Measurements from ENCODE around the gene FREM1. TPM values are rescaled to one million over a fixed set of nuclear protein-coding genes. Genes with fewer than 3 reads are reported as not detected.

Gene FREM1
- total and polyA plus RNA-seq, 10 donors, result 0.07 to 4.3 (median 0.54) TPM; not detected in 1

DNA sequence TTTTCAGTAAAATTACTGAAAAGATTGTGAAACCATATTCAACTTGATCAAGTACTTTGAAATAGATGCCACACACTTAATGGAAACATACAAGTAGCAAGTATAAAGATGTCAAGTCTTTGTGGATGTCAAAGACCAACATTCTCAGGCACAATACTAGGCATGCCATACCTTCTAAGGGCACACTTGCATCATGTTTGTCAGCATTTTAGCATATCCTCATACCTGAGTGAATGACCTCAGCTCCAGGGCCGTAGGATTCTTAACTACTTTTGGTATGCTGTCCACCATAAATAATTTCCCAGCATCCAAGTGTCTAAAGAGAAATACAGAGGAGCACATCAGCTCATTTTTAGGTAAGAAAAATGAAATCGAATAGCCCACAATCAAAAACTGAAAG, 86.4 kb downstream of the FREM1 start:
- no peak for DNase-seq
- WGBS, 5 donors, result 74 to 93% (median 90%) methylated on average over 2 of the region's 2 CpGs
- no peaks in the 10 kb centered on the region for H3K36me3 ChIP-seq
- no peaks in the 10 kb centered on the region for H3K4me1 ChIP-seq
- no peak for TF ChIP-seq POLR2A (IDR thresholded peaks at IDR 0.05)
- TF ChIP-seq, protein P1, sequence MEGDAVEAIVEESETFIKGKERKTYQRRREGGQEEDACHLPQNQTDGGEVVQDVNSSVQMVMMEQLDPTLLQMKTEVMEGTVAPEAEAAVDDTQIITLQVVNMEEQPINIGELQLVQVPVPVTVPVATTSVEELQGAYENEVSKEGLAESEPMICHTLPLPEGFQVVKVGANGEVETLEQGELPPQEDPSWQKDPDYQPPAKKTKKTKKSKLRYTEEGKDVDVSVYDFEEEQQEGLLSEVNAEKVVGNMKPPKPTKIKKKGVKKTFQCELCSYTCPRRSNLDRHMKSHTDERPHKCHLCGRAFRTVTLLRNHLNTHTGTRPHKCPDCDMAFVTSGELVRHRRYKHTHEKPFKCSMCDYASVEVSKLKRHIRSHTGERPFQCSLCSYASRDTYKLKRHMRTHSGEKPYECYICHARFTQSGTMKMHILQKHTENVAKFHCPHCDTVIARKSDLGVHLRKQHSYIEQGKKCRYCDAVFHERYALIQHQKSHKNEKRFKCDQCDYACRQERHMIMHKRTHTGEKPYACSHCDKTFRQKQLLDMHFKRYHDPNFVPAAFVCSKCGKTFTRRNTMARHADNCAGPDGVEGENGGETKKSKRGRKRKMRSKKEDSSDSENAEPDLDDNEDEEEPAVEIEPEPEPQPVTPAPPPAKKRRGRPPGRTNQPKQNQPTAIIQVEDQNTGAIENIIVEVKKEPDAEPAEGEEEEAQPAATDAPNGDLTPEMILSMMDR (IDR thresholded peaks at IDR 0.05 in 8 of 11, conservative IDR thresholded peaks at IDR 0.05 in 3 of 11), result no peak
- TF ChIP-seq POLR2AphosphoS5 (IDR thresholded peaks at IDR 0.05), result no peak
- H3K27ac ChIP-seq, result no peak overlapping the region
- intact Hi-C loops (cut with DNase I; ENCODE audit: low total_unique reads), result no loop called here
- no peak overlapping the region for H3K4me3 ChIP-seq
- no peaks in the 10 kb centered on the region for H3K27me3 ChIP-seq (replicated peaks in 1 of 7)
- H3K9me3 ChIP-seq, result no peaks in the 10 kb centered on the region

- intact Hi-C loops (cut with DNase I; ENCODE audit: low total_unique reads), result no loop called here
- H3K36me3 ChIP-seq, result no peaks in the 10 kb centered on the region
- 18 to 46% (median 29%) methylated on average over 1 of the region's 1 CpG for WGBS, 5 donors
These were observed 87.6 kb downstream of the FREM1 start for GRCh38 chr9:14822666-14823065.

GRCh38 chr9:14819183-14819582, 91.0 kb downstream of the FREM1 start:
- Histone ChIP-seq H3K9me3 (no peaks in the 10 kb centered on the region), H3K27me3 (replicated peaks in 1 of 7) (peaks cover 0 to under 1% (median 0%) of the 10 kb centered on the region in 7 donors), H3K36me3 (no peaks in the 10 kb centered on the region), H3K4me3 (no peak overlapping the region), H3K27ac (no peak overlapping the region), H3K4me1 (no peaks in the 10 kb centered on the region)
- WGBS, 5 donors, result 52 to 74% (median 64%) methylated on average over 4 of the region's 4 CpGs
- DNase-seq, result no peak
- TF ChIP-seq, protein P1 (IDR thresholded peaks at IDR 0.05 in 8 of 11, conservative IDR thresholded peaks at IDR 0.05 in 3 of 11), result no peak
- TF ChIP-seq POLR2AphosphoS5 (IDR thresholded peaks at IDR 0.05), result no peak
- no peak for TF ChIP-seq POLR2A (IDR thresholded peaks at IDR 0.05)
- intact Hi-C loops (cut with DNase I; ENCODE audit: low total_unique reads), result no loop called here

More at GRCh38 chr9:14822666-14823065, 87.6 kb downstream of the FREM1 start:
- TF ChIP-seq POLR2A (IDR thresholded peaks at IDR 0.05) (no peak), POLR2AphosphoS5 (IDR thresholded peaks at IDR 0.05) (no peak)
- TF ChIP-seq, protein P1 (IDR thresholded peaks at IDR 0.05 in 8 of 11, conservative IDR thresholded peaks at IDR 0.05 in 3 of 11), result no peak
- no peaks in the 10 kb centered on the region for H3K9me3 ChIP-seq
- no peak overlapping the region for H3K27ac ChIP-seq
- DNase-seq, result no peak
- no peak overlapping the region for H3K4me3 ChIP-seq
- no peaks in the 10 kb centered on the region for H3K4me1 ChIP-seq
- no peaks in the 10 kb centered on the region for H3K27me3 ChIP-seq (replicated peaks in 1 of 7)

GRCh38 chr9:14814249-14814628, 96.0 kb downstream of the FREM1 start:
- intact Hi-C loops (cut with DNase I; ENCODE audit: low total_unique reads), result no loop called here
- Histone ChIP-seq H3K27ac (no peak overlapping the region), H3K4me3 (no peak overlapping the region), H3K9me3 (peaks cover 0 to 1% (median 0%) of the 10 kb centered on the region in 8 donors), H3K27me3 (replicated peaks in 1 of 7) (peaks cover 0 to 11% (median 0%) of the 10 kb centered on the region in 7 donors), H3K4me1 (no peaks in the 10 kb centered on the region), H3K36me3 (no peaks in the 10 kb centered on the region)
- no peak for DNase-seq
- no peak for TF ChIP-seq POLR2A (IDR thresholded peaks at IDR 0.05)
- TF ChIP-seq, protein P1 (IDR thresholded peaks at IDR 0.05 in 8 of 11, conservative IDR thresholded peaks at IDR 0.05 in 3 of 11), result no peak
- no peak for TF ChIP-seq POLR2AphosphoS5 (IDR thresholded peaks at IDR 0.05)

Measured in spleen (tissue), 11 donors.